Inferior parietal cortex (tissue), 1 donor: ENCODE data around the gene DPP6.
A peak's percentile ranks its signal among the peaks of the same experiment; 100 is the strongest.

ENCODE experiments used
- DNase-seq: peaks from one replicate; pipeline ENCODE4 v3.0.0-alpha.2; 2016; ENCODE audit errors: extremely low spot score

DPP6 gene

DNA sequence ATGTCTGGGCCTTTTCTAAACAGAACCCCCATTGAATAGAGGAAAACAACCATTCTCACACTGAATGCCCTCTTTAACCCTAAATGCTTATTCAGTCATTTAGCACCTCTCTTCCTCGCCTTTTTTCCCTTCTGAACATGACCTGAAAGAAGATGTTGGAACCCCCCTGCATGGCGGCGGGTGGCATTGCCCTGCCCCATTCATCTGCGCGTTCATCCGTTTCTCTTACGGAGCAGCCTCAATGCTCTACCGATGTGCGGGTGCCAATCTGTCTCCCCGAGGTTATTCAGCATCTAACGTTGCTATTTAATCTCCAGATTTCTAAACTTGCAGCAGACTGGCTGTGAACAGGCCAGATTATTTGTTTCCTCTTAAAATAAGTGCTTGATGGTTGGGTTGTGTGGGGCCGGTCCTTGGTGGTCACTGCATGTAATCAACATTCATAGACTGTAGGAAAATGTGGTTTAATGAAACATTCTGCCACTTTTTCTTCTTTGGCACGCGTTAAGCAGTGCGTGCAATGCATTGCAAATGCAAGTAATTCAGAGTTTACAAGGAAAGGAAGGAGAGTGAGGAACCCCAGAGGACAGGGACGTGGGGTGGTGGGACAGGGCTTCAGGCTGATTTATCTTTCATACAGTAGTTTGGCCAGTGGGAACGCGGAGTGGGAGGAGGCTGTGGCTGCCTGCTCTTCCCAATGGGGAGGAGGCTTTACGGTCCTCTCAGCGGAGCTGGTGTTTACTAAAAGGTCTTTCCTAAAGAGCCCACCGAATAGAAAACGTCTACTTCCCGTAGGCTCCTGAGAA, 286.7 kb downstream of the DPP6 start:
- no peak for DNase-seq

DNA sequence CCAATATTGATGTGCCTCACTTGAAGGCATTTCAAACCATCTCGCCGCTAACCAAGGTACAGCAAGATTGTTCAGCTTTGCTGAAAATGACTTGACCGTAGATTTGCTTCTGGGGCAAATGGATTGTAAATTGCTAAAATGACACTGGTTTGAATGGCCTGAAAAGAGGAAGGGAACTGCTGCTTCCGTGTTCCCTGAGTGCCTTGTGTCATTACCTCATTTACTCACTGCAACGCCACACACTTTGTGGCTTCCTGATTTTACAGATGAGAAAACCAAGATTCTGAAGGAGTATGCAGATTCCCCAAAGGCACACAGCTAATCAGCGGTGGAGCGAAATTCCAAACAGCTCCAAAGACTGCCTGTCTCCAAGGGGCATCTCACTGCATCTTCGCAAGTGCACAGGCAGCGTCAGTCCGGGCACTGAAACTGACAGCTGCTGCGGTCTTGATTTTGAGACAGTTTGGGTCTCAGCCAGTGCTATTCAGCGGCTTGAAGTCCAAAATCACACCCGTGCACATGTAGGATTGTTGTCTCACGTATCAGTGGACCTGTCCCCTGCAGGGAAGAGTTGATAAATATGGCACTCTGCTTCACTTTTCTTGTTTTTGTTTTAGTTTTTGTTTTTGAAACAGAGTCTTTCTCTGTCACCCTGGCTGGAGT, 290.9 kb downstream of the DPP6 start:
- DNase-seq: no peak

DNA sequence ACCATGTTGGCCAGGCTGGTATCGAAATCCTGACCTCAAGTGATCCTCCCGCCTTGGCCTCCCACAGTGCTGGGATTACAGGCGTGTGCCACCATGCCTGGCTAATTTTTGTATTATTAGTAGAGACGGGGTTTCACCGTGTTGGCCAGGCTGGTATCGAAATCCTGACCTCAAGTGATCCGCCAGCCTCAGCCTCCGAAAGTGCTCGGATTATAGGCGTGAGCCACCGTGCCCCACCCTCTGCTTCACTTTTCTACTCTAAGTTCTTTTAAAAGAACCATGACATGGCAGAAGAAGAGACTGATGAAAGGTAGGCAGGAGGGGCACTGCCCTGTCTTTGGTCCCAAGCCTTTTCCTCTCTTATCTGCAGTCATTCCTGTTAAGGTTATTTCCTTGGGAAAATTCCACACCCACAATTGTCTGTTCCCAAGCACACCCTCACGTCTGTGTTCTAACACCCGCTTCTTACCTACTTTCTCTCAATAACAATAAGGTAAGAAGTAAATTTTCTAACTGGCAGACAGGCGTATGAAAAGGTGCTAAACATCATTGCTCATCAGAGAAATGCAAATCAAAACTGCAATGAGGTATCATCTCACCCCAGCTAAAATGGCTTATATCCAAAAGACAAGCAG, 291.7 kb downstream of the DPP6 start:
- DNase-seq: no peak

DNA sequence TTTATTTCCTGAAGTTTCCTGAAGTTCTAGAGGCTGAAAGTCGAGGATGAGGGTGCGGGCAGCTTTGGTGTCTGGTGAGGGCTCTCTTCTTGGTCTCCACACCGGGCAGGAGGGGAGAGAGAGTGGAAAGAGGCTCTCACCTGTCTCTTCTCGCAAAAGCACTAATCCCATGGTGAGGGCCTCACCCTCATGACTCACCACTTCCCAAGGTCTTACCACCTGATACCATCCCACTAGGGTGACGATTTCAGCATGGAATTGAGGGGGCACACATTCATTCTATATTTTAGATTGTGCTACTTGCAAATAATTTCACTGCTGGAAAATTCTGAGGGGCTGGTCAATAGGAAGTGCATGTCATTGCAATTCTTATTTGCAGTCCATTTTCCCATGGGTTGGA, 292.9 kb downstream of the DPP6 start:
- DNase-seq: no peak

DNA sequence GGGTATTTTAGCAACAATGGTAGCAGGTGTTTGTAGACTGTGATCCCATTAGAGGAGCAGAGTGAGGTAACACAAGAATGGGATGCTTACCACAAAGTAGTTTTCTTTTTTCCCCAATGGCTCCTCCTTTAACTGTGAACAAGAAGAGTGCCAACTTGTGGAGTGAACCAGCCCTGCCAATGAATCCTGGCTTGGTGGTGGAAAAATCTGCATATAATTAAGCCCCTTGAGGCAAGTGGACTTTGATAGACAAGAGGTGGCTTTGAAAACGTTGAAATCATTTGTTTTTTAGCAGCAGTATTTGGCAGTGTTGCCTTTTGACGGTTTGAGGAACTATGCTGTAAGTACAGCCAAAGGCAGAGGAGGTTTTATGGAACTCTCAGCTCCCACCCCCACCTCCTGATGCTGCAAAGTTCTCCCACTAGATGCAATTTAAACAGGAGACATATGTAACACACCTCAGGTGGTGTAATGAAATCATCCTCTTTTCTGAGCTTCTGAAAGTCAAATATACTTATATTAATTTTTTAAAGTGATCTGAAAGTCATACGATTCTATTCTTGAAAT, 295.6 kb downstream of the DPP6 start:
- no peak for DNase-seq

DNA sequence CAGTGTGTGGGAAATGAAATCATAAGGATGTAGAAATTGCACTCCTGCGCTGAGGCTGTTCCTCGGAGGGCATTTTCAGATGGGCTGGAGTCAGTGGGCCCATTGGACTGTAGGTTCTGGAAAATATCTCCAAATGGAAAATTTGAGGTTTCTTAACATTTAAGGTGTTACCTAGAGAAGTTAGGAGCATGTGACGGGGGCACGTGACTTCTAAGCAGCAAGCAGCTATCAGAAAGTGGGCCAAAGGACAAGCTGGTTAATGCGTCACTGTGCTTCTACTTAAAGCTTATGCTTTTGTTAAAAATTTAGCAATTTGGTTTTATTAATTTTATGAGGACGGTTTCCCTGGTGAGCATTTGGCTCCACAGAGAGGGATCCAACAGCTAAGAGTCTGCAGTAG, 298.7 kb downstream of the DPP6 start:
- no peak for DNase-seq

DNA sequence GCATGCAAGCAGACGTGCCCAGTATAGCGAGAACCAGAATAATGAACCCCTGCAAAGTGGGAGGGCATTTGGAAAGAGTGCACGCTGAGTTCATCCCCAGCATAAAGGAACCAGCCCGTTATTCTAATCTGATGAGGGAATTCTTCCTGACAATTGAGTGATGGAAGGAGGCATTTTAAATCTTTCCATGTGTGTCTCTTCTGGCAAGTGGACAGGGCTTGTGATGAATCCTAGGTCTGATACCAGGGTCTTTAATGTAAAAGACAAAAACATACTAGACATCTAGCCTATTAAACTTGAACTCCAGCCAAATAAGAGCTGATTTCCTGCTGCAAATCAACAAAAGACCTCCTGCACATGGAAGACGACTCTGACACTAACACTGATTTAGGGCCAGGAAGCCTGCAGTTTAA, 301.2 kb downstream of the DPP6 start:
- DNase-seq: no peak

DNA sequence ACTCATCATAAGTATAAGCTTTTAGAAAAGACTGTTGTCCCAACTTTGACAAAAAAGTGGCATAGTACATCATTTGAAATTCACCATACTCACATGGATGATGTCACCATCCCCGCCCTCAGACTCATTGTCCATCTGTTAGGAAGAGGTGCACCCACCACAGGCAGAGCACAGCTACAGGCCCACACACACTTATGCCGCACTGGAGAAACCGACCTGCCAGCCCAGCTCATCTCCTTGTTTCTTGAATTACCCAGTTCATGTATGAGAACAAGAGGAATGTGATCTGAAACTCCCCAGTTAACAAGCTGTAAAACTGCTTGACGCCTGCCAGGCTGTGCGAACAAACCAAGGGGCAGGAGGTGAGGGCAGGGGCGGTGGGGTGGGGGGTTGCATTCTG, 312.0 kb downstream of the DPP6 start:
- no peak for DNase-seq

DNA sequence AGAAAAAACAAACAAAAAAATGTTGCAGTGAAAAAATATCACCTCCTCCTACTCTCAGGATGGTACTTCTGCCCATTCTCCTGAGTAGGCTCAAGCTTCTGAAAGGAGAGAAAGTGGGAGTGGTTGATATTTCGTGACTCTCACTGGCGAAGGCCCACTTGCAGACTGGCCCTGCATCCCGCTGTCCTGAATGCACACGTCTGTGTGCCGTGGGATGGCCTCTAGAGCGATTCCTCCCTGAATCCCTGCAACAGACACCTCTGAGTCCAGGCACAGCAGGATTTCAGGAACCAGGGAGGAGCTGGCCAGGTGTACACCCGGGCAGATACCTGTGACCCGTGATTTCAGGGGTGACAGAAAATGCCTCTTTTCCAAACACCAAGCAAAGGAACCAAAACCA, 319.2 kb downstream of the DPP6 start:
- no peak for DNase-seq

DNA sequence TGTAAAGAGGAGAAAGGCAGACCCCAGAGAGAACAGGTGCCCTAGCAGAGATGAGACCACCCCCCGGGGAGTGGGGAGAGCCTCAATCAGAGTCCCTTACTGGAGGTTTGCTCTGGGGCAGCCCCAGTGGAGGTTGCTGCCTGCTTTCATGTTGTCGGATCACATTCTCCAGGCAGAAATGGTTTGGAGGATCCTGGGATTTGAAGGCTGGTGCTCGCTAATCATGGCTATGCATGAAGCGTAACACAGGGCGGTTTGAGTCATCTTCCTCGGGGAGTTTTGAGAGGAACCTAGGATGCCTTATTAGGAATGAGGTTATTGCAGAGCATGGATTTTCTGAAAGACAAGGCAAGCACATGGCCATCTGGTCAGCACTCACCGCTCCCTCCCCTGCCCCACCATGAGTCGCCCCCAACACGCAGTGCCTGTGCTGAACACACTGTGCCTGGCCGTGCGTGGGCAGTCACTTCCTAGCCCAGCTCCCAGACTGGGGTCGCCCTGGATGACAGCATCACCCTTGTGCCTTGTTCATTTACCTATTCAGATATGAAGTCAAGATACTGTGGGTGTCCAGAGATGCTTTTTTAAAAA, 319.9 kb downstream of the DPP6 start:
- DNase-seq: no peak

DNA sequence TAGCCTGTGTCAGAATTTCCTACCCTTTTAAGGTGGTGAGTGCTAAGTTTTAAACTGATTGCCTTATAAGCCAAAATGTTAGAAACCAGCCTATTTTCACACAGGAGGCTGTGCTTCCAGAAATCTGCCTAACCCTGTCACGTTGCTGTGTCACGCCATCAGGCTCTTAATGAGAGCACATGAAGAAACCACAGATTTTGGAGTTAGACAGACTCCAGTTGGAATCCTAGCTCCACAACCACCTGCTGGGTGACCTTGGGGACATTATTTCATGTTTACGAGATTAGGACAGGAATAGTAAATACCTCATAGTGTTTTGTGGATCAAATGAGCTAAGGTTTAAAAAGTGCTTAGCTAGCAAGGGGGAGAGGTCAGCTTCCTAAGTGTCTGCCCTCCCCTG, 321.8 kb downstream of the DPP6 start:
- no peak for DNase-seq

DNA sequence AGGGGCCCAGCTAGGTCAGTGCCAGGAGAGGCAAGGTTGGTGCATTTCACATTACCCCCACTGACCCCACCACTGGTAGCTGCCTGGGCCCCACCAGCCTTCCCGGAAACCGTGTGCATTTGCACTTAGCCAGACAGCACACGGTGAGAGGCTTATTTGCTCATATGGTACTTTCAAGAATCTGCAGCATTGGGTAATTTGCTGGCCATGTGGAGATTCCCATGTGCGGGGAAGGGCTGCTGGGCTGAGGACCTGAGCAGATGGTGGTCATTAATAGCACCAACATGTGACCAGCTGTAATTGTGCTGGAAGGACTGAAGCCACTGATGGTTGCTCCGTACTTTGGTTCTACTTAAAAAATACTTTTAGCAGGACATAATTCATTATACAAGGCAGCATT, 323.8 kb downstream of the DPP6 start:
- no peak for DNase-seq

DNA sequence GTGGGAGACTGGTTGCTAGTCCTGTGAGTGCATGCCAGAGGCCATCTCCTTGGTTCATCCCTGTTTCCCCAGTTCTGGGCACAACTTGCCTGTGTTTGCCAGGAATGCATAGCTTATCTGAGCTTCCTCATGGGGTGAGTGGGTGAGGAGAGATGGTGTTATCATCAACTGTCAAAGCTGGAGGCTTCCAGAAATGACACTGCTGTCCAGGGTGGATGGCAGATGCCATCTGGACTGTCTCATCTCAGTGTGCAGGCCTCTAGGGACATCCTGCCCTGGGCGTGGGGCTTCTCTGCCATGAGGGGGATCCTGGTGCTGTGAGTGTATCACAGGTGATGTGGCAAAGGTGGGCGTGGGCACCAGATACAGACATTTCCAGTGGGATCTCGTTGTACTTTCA, 328.6 kb downstream of the DPP6 start:
- DNase-seq: no peak

DNA sequence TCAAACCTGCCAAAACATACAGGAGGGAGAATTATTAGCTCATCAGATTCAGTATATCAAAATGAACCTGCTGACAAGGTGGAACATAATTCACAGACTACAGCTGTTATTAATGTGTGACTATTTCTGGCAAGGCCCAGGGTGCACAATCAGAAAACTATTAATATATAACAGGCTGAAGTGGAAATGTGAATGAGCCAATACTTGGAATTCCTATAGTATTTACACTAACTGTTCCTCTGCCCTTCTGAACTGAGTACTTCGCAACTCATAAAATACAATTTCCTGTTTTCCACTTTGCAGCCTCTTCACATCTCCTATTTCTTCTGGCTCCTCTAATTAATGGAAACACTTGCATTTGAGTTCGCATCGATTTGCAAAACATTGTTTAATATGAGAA, 330.8 kb downstream of the DPP6 start:
- no peak for DNase-seq

DNA sequence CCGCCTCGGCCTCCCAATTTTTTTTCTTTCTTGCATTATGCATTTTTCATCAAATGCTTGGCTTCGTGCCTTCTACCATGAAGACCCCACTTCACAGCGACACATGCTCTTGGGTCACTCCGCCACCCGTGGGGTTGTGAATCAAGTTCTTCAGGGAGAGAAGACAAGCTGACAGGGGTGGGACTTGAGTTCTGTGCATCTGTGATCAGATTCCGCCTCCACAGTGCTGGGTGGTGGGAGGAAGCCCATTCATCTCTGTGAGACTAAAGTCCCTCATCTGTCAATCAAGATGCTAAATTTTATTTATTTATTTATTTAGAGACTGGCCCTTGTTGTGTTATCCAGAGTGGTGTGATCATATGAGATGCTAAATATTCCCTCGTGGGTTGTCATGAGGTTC, 333.0 kb downstream of the DPP6 start:
- no peak for DNase-seq

DNA sequence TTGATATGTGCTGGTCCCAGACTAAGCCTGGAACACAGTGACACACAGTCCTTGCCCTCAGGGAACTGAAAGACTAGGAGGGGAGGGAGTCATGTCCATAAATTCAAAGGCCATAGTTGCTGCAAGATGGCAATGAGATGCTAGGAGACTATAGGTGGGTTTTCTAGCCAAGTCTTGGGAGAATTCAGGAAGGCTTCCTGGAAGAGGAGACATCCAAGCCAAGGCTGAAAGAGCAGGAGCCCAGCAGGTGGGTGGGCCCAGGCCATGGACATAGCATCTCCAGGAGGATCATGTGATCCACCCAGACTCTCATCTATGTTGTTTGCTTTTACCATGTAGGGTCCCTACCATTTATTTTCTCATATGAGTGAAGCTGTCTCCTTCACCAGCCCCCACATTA, 335.1 kb downstream of the DPP6 start:
- DNase-seq: no peak

DNA sequence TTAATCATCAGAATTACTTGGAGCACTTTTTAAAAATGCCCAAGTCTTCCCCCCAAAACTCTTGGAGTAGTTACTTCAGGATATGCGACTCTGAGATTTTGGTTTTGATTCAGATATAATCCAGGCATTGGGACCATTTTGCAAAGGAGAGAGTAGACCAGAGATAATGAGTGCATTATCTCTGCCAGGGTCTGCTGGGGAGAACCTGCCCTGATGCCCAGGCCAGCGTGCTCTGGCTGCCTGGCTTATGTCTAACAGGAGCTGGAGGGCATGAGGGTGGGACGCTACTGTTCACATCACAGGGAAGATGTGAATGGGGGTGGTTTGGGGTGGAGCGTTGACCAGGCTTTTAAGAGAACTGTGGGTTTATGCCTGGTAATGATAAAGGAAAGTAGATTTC, 336.2 kb downstream of the DPP6 start:
- DNase-seq: no peak

DNA sequence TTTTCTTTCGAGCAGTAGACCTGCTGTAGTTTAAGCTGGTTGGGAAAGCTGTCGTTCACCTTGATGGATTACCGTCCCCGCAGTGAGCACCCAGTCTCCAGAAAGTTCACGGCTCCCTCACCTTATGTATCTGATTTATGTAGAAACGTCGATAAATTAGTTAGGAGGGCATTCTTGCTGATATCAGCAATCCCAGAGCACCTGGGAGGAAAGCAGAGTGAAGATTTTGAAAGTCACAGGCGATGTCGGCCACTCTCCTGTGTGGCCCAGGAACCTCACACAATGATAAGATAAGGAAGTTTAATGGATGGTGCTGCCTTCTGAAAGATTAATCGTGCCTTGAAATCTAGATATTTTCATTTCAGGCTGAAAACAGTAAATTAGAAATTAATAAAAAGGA, 336.8 kb downstream of the DPP6 start:
- no peak for DNase-seq

DNA sequence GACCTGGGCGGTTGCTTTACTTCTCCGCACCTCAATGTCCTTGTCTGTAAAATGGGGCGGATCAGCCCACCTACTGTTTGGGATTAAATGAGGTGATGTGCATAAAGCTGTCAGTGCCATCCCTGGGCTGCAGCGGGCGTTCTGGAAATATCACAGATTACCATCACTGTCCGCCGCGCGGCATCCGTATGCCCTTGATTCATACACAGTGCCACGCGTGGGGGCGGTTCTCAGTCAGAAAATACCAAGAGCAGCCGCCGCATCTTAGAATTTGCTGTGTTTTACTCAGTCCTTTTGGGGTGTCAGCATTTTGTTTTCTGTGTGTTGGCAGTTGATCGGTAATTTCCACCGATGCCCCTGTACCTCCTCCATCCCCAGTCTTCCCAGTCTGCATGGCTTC, 338.8 kb downstream of the DPP6 start:
- no peak for DNase-seq

DNA sequence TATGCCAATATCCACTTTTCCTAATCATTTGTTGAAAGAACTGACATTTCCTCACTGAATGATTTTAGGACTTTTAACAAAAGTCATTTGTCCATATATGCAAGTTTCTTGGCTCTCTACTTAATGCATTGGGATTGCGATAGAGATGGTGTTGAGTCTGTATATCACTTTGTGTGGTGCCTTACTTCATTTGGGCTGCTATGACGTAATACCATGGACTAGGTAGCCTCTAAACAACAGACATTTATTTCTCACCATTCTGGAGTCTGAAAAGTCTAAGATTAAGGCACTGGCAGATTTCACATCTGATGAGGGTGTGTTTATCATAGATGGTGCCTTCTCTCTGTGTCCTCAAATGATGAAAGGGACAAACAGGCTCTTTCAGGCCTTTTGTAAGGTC, 342.6 kb downstream of the DPP6 start:
- no peak for DNase-seq

DNA sequence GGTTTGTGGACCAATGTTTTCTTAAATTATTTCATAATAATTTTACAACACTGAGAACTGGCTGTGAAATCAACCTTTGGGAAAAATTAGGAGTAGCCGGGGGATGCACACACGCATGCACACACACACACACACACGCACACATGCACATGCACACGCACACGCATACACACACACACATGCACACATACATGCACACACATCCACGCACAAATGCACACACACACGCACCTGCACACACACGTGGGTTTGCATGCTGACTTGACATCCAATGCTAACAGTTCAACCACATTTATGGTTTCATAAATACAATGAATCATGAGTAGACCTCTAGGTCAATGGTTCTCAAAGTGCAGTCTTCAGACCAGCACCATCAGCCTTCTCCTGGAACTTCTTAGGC, 354.1 kb downstream of the DPP6 start:
- no peak for DNase-seq

DNA sequence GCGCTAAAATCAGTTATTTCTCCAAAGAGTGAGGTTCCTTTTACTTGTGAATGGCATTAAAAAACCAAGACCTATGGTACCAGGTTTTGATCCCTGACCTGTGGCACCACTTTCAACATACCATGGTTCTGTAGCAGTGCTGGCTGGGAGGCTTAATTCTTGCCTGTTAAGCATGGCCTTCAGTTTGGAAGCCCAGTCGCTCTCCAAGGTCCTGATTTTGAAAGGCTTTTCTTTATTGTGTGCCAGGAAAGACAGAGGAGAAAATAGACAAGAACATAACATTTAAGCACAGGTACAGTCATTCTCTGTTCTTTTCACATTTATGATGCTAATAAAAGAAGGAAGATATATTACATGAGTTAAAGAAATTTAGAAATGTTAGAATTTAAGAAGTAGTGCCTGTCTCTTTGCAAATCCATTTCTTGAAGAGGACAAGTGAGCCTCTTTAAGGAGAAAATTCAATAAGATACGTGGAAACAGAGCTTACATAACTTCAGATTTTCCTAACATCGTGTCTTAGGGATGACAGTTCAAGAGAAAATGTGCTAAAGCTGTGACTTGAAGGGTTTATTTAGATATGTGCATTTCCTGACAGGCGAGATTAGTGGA, 357.6 kb downstream of the DPP6 start:
- peak; percentile 59 for DNase-seq
